ENCODE results near the gene KIF18B.

The KIF18B gene

DNA sequence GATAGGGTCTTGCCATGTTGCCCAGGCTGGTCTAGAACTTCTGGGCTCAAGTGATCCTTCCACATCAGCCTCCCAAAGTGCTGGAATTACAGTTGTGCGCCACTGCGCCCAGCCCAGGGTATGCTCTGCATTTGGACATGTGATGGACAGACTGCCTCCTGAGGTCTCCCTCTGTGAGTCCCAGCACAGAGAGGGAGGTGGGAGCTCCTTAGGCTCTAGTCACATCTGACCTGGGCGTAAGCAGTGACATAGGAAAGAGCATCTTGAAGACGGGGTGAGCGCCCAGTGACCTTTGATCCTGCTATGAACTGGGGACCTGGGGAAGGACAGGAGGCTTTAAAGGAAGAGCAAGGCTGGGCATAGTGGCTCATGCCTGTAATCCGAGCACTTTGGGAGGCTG lies 30.1 kb downstream of the KIF18B start:
- no peak for DNase-seq

DNA sequence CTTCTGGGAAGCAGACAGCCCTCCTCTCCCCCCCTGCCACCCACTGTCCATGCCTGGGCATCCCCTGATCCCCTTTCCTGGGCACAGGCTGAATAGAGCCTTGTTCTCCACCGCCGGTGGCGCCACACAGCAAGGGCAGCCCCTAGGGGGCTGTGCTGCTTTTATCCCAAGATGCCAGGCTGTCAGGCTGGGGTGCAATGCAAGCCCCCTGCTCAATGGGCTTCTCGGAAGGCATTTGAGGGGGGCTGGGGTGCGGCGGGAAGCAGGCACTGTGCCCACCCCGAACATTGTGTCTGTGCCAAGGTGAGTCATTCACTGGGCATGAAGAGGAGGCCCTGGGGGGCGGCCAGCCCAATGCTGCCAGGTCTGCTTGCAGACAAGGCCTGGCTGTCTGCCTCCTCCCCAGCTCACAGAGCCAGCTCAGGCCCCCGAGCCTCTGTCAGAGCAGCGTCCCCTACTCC lies 30.8 kb downstream of the KIF18B start:
- no peak for DNase-seq

DNA sequence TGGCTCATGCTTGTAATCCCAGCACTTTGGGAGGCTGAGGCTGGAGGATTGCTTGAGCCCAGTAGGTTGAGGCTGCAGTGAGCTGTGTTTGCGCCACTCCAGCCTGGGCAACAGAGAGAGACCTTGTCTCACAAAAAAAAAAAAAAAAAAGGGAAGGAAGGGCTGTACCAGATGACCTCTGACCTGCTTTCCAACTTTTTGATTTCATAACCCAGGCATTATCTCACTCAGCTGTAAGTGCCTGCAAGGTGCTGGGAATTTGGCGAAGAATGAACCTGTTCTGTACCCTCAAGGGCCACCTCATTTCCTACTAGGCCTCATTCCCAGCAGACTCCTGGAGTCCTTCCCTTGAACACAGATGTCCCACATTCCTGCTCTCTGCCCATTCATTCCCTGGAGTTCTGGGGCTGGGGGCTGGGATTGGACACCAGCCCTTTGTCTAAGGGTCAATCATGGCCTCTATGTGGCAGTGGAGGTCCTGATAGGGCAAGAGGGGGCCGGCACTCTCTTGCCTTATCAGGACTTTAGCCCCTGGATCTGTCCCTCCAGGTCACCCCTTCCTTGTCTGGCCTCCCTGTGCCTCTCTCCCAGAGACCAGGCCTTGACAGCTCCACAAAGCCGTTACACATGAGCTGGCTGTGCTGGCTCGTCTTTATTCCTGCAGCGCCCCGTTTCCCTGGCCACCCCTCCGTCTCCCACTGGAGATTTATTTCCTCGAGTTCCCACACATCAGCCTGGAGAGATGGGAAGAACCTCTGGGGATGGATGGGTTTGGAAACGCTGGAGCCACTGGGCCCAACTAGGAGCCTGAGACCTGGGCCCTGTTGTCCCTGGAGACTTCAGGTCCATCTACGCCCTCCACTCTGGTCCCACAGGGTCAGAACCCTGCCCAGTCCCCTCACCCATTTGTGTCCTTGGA lies 31.5 kb downstream of the KIF18B start:
- no peak for DNase-seq

DNA sequence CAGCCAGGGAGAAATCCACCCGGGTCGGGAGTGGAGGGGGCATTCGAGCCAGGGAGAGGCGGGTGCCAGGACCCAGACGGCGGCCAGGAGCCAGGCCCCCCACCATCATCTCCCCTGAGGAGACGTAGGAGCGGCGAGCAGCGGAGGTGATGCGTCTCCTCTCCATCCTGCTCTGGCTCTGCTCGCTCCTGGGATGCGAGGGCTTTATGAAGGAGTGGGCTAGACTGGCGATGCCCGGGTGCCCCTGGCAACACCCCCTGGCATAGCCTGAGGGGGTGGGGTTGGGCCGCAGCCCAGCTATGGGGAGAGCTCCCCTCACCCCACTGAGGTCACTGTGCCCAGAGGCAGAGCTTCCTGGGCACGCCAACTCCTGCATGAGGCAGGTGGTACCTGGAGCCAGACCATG lies 32.2 kb downstream of the KIF18B start, which contains the start of gene GFAP:
Gene GFAP, minus strand, starts transcription at position 180 of the 406 bp plus-strand sequence. Its CDS starts 14 bp downstream, at position 166.
- DNase-seq = no peak

DNA sequence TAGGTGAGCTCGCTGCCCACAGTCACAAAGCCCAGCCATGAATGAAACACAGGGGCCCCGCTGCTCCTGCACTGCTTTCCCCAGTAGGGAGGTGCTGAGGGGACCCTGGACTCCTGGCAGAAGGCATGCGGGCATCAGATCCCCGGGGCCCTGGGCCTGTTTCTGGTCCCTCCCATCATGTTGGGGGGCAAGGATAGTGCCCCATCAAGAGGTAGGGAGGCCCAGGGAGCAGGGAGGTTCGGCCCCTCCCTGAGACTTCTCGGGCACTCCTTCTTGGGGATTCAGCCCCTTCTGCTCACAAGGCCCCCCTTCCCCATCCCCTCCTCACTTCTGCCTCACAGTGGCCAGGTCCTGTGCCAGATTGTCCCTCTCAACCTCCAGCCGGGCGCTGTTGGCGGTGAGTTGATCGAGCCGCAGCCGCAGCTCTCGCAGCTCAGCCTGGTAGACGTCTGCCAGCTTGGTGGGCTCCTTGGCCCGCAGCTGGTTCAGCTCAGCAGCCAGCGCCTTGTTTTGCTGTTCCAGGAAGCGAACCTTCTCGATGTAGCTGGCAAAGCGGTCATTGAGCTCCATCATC lies 32.8 kb downstream of the KIF18B start:
- no peak for DNase-seq

DNA sequence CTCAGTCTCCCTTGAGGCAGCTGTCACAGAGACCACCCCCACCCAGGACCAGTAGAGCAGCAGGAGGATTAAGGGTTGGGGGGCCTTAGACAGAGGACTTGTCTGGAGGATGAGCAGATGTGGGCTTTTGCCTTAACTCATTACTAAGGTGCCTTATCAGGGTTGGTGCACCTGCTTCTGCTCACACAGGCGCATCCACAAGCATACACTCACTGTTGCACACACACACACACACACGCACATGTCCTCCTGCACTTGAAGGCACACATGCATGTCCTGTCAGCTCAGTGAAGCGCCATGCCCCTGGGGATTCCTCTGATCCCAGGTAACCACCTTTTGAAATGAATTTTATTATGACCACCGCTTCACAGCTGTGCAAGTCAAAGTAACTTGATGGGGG lies 33.4 kb downstream of the KIF18B start:
- DNase-seq = no peak

DNA sequence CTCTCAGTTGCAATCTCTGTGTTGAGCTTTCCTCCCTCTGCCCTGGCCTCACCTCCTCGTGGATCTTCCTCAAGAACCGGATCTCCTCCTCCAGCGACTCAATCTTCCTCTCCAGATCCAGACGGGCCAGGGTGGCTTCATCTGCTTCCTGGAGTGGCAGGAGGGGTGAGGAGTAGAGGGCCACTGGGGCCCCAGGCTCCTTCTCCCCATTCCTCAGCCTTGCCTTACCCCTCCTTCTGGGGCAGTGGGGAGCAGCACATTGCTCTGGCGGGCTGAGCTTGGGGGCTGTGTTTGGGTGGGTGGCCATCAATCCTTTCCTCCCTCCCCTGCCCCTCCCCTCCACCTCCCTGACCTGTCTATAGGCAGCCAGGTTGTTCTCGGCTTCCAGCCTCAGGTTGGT lies 33.9 kb downstream of the KIF18B start:
- DNase-seq = no peak

DNA sequence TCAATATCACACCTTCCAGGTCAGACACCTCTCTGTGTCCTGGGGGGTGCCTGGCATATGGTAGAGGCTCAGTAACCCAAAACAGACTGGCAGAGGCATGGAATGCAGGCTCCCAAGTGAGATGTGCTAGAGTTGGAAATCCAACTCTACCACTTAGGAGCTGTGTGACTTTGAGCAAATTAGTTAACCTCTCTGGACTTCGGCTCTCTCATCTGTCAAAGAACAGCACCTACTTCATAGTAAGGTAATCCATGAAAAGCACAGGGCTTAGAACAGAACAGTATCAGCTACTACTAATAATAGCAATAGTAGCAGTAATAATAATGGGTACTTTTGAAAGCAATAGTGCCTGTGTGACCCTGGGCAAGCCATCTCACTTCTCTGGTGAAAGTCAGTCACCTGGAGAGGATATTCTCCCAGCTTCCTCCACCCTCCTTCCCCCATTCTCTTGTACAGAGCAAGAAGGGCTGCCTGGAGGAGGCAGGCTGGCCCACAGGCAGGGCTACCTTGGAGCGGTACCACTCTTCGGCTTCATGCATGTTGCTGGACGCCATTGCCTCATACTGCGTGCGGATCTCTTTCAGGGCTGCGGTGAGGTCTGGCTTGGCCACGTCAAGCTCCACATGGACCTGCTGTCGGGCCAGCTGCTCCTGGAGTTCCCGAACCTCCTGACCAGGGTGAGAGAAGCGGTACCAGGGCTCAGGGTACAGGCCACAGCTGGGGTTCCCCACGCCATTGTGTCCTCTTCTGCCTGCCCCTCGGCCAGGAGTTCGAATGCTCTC lies 34.6 kb downstream of the KIF18B start:
- DNase-seq = no peak

DNA sequence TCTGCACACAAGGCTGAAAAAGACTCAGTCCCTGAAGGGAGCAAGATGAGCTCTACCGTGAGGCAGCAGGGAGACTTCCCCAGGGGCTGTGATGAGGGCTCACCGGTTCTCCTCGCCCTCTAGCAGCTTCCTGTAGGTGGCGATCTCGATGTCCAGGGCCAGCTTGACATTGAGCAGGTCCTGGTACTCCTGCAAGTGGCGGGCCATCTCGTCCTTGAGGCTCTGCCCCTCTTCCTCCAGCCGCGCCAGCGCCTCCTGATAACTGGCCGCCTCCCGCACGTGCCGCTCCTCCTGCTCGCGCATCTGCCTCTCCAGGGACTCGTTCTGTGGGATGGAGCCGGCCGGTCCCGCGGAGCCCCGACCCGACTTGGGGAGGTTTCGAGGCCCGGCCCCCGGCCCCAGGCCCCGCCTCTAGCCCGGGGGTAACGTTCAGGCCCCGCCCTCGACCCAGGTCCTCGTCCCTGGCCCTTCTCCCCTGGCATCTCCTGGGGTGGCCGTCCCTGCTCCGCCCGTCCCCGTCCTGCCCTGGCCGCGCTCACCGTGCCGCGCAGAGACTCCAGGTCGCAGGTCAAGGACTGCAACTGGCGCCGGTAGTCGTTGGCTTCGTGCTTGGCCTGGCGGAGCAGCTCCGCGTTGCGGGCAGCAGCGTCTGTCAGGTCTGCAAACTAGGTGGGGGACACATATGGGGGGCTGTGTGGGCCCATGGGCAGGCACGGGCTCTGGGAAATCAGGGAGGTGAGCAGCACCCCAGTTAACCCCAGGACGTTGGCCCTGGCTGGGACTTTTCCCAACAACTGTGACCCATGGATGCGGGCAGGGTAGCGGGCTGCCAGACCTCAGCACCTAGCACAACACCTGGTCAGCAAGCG lies 36.2 kb downstream of the KIF18B start:
- DNase-seq = peak; percentile 6

DNA sequence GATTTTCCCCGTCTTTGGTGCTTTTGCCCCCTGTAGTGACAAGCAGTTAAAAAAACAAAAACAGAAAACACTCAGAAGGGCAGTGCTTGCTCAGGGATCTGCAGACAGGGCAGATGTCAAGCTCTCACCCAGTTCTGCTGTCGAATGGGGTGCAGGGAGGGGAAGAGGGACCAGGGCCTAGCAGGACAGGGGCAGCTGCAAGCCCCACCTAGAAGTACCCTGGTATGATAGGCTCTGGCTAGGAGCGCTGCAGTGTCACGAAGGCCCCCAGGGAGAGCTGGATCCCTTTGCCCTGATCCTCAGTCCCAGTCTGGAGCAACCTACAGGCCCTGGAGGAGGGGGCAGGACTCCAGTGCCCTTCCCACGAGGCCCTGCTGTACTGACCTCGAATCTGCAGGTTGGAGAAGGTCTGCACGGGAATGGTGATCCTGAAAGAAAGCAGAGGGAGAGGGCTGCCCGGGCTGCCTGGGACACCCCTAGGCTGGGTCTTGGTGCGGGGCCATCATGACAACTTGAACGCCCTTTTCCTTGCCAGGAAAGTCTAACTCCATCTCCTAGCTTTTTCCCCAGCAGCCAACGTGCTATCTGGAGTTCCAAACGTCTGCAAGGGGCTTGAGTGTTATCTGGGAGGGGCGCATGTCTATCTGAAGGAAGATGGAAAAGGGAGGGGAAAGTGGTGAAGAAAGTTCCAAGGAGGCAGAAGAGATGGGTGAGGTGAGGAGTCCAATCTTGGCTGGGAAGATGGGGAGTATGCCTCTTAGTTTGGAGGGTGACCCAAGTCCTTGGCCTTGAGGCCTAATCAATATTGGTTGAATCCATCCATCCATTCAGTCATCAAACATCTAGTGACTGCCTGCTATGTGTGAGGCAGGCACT lies 37.1 kb downstream of the KIF18B start:
- no peak for DNase-seq

DNA sequence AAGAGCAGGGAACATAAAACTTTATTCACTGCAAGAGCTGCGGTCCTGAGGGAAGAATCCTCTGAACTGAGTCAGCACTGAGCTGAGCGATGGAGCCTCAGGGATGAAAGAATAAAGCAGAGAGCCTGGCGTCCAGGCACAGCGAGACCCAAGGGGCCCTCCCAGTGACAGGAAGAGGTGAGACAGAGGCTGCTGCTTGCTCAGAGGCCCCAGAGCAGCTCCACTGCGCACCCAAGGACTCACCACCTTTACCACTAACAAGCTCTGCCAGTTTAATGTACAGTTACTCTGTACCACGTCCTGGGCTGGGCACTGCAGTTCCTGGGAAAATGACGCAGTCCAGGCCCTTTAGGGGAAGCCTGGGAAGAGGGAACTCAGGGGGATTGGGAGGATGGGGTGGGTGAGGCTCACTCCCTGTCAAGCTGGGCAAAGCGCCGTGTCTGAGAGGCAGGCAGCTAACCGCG lies 37.9 kb downstream of the KIF18B start:
- DNase-seq = no peak

DNA sequence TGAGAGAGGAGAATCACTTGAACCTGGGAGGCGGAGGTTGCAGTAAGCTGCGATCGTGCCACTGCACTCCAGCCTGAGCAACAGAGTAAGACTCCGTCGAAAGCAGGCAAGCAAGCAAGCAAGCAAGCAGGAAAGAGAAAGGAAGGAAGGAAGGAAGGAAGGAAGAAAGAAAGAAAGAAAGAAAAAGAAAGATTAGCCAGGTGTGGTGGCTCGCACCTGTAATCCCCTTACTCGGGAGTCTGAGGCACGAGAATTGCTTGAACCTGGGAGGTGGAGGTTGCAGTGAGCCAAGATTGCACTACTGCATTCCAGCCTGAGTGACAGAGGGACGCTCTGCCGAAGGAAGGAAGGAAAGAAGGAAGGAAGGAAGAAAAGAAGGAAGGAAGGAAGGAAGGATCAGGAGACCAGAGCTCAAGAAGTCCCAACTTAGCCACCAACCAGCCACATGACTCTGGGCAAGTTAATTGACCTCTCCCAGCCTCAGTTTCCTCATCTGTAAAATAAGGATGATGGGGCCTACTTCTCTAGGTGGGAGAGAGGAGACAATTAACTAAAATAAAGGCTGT lies 38.7 kb downstream of the KIF18B start:
- DNase-seq = no peak

DNA sequence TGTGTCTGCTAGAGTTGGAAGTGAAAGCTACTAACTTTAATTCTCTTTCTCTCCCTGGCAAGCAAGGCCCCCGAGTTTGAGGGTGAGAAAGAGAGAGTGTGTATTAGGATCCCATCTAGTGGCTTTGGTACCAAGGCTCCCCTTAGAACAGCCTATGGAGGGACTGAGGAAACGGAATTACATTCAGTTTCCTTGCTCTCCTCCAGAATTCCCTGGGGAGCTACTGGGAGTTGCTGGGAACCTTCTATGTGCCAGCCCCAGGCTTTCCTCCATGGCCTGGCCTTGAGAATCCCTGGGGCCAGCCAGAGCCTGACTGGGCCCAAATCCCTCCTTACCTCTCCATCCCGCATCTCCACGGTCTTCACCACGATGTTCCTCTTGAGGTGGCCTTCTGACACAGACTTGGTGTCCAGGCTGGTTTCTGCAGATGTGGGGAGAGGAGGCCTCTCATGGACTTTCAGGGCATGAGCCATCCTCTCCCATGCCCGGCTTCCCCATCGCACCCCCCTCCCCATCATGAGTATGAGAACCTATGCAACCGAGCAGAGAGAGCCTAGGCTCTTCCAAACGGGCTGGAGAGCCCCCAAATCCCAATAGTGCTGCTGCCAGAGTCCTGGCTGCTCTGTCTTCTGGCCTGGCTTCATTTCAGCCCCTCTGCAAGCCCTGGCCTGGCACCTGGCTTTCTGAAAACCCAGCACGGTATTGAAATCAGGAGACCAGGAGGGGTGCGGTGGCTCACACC lies 39.7 kb downstream of the KIF18B start:
- no peak for DNase-seq

DNA sequence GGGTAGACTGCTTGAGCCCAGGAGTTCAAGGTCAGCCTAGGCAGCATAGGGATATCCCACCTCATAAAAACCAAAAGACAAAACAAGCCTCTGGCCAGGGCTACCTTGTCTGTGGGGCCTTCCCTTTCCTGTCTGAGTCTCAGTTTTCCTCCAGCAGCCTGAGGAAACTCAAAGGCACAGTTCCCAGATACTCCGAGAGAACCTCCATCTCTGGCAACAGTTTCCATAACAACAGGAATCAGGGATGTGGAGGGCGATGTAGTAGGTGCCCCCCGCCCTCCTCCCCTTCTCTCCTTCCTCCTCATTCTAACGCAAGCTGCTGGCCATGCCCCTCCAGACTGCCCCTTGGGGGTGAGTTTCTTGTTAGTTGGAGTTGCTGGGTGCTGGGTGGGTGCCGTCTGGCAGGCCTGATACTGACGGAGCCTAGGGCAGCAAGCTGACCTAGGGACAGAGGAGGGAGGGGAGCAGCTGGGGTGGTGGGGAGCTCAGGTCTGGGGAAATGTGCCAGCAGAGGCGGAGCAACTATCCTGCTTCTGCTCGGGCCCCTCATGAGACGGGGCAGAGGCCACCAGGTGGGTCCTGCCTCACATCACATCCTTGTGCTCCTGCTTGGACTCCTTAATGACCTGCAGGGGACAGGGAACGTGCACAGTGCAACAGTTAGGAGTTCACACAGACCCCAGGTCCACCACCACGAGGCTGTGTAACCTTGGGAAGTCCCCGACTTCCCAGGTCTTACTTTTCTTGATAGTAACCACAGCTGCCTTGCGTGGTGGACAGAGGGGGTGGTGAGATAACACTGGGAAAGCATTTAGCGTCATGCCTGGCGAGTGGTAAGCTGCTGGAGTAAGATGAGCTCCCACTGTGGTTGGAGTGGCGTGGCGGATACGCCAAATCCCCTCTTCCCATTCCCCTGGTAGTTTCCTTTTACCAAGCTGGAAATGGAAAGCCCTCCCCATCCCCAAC lies 40.5 kb downstream of the KIF18B start:
- DNase-seq = no peak

DNA sequence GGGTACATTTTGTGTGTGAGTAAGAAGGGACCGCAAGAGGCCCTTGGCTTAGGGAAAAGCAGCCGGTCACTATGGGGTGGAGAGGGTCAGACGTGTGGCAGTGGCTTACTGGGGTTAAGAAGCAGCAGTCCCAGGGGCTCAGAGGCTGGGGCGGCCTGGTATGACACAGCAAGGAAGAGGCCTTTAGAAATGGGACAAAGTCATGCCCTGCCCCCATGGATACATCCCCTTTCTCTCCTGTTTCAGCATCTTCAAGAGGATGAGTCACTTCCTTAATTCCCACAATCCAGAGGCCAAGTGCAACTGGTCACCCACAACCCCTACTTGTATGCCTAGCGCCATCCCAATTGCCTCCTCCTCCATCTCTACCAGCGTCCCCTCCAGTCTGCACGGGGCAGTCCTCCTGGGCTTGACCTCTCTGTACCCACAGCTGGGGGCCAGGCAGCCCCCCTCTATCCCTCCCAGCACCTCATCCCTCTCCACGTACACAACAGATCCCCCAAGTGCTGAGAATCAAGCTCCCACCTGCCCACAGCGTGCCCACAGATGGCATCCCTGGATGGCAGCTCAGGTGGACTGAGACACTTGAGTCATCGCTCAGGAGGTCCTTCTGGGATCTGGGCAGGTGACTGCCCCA lies 41.4 kb downstream of the KIF18B start:
- no peak for DNase-seq

DNA sequence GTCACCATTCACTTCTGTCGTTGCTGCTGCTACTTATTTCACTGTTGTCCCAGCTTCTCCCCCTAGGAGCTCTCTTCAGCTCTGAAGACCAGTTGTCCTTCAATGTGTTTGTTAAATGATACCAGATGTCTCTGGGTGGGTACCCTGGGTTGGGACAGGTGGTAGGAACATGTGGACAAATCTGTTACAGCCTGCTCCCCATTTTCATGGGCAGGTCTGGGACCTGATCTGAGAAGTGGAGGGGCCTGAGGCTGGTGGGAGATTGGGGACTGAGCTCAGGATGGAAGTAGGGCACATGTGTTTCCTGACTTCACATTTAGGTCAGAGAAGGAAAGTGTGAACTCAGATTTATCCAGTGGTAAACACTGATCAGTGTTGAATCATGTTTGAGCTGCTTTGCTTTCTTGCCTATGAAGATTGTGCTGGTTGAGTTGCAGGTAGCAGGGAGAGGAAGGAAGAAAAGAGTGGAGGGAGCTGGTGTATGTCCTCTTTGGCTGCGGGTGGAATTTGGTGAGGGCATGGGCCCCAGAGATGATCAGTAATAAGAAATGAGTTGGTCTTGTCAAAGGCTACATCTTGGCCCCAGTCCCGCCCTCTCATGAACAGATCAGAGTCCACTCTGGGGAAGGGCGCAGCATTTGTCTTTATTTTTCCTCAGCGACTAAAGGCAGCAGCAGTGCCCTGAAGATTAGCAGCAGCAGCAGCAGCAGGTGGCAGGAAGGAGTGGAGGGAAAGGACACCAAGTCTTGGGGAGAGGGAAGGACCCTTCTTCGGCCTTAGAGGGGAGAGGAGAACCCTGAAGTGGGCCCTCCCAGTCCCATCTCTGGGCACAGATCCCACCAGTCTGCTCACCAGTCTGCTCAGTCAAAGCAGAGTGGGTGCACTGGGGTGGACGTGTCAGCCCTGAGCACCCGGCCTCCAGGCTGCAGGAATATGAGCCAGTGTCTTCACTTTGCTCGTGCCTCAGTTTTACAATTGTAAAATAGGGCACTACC lies 42.3 kb downstream of the KIF18B start:
- DNase-seq = no peak
